Uterus (tissue), 2 donors: ENCODE data around the gene DUSP28.

Experiments used
- POLR2A ChIP-seq, 2 donors: fragments of 450-650 bp; IDR thresholded peaks; one replicate each; pipeline ENCODE4 v1.6.1; 2016; ENCODE audit warnings: antibody characterized with exemption in 2 of 2, mild to moderate bottlenecking in 1 of 2, moderate library complexity in 1 of 2
- TF ChIP-seq, protein P1 (sequence below), 4 experiments: fragments of 200-600 bp in 2 of 4; fragments of 450-650 bp in 2 of 4; sonication (generic) in 2 of 4; IDR thresholded peaks; one replicate each; pipeline ENCODE4 v1.5.1; 2016 to 2019; ENCODE audit warnings: antibody characterized with exemption in 4 of 4, mild to moderate bottlenecking in 2 of 4, moderate library complexity in 1 of 4

DNA sequence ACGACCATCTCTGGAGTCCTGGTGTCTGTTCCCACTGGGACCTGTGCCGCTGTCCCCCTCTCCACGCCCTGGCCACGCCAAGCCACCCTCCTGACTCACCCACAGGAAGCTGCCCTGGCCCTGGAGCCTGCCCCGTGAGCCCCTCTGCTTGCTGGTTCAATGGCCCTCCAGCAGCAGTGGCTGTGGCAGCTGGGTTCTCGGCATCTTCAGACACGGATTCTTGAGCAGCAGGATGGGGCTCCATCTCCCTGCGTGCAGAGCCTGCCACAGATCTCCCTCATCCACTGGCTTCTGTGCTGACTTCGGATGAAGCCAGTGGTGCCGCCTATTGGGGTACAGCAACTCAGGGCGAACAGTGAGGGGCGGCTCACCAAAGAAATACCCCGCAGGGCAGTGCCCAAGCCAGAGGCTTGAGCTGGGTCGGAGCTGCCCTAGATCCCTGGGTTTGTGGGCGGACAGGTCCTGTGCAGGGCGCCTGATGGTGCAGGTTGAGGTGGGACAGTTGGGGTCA is 40.3 kb downstream of the DUSP28 start:
- TF ChIP-seq, protein P1, sequence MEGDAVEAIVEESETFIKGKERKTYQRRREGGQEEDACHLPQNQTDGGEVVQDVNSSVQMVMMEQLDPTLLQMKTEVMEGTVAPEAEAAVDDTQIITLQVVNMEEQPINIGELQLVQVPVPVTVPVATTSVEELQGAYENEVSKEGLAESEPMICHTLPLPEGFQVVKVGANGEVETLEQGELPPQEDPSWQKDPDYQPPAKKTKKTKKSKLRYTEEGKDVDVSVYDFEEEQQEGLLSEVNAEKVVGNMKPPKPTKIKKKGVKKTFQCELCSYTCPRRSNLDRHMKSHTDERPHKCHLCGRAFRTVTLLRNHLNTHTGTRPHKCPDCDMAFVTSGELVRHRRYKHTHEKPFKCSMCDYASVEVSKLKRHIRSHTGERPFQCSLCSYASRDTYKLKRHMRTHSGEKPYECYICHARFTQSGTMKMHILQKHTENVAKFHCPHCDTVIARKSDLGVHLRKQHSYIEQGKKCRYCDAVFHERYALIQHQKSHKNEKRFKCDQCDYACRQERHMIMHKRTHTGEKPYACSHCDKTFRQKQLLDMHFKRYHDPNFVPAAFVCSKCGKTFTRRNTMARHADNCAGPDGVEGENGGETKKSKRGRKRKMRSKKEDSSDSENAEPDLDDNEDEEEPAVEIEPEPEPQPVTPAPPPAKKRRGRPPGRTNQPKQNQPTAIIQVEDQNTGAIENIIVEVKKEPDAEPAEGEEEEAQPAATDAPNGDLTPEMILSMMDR (IDR thresholded peaks at IDR 0.05), result no peak
- no peak for TF ChIP-seq POLR2A (IDR thresholded peaks at IDR 0.05)
